GM12865 (cell line): ENCODE results near the gene SLF1.
A peak's percentile ranks its signal among the peaks of the same experiment; 100 is the strongest.

ENCODE experiments used
- DNase-seq: peaks from one replicate; pipeline ENCODE4 v3.0.0; 2010; ENCODE audit warnings: low read depth
- H3K4me3 ChIP-seq: 2 replicates; pipeline ENCODE4 v1.5.1; 2011; ENCODE audit warnings: mild to moderate bottlenecking, low read depth, low read length, control low read depth
- CTCF ChIP-seq: IDR thresholded peaks from 2 replicates; pipeline ENCODE4 v1.5.1; 2011; ENCODE audit warnings: low read length, control low read depth, low read depth, inconsistent platforms; ENCODE audit not compliant: insufficient read depth; ENCODE audit errors: missing control alignments

The SLF1 gene

DNA sequence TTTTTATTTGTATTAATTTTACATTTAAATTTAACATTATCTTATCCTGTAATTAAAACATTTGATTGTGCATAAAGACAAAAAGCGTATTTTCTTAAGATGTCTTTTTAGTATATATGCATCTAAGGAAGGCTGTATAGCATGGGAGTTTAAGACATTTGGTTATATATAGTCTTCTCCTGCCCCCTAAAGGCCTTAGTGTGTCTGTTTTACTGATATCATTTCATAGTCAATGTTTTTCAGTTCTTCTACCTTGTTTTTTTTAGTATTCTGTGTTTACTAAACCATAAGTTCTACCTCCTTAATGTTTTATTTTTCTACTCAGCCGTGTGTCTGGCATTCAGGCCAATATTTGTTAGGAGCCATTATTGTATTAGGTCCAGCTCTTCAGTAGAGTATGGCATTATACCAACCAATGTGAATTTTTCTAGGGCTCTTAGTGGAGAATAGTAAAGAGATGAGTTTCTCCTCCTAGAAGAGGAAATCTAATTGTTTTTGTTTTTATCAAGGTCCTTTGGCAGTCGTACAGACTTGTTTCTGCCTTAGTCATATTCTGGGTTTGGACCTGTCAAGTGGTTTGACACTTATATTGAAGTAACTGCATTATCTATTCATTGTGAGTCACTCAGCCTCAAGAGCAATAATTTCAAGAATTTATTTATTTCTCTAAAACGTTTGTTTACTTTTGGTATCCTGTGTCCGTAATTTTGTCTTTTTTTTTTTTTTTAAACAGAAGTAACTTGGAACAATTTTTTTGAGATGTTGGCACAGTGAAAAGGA, 74.8 kb downstream of the SLF1 start:
- peak; percentile 19 for TF ChIP-seq CTCF
- peak; percentile 36 for DNase-seq
- H3K4me3 ChIP-seq: no peak overlapping the region

DNA sequence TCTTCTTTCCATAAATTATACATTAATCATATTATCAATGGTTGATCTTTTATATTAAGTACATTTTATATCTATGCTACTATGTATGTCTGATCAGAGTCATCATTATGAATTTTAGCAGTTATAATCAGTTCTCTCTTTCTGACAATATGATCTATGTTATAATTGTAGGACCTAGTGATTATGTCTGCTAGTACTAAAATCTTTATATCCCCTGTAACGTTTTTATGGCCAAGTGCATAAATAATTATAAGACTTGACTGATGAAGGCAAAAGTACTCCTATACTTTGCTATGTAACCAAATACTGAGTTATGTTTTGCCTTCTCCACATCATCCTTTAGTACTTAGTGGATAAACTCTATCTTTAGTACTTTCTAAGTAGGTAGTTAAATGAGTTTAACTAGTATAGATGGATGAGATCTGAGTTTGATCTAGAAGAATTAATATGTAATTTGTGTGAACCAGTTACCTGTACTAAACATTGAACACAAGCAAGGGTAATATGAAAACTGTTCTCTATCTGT, 75.4 kb downstream of the SLF1 start:
- no peak overlapping the region for H3K4me3 ChIP-seq
- no peak for DNase-seq
- TF ChIP-seq CTCF: no peak

- no peak for DNase-seq
- H3K4me3 ChIP-seq: no peak overlapping the region
- no peak for TF ChIP-seq CTCF
These were observed 76.2 kb downstream of the SLF1 start for GRCh38 chr5:94694671-94695070.

DNA sequence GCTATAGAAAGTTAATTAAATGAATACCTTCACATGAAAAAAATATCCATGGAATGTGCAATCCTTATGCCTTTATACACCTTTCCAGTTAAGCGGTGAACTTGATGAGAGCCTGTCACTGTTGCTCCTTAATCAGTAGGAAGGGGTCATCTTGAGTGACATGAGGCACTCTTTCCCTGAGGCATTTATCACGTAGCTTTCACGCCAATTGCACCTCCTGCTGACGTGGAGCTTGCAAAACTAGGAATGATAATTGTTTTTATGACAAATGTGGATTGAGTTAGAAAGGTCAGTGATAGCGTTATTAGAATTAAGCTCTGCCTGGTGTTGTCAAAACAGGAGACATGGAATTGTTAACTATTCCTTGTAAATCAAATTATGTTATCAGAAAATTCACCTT, 79.7 kb downstream of the SLF1 start:
- H3K4me3 ChIP-seq: no peak overlapping the region
- TF ChIP-seq CTCF: no peak
- no peak for DNase-seq

- no peak overlapping the region for H3K4me3 ChIP-seq
- TF ChIP-seq CTCF: no peak
- DNase-seq: no peak
These were observed 81.1 kb downstream of the SLF1 start for GRCh38 chr5:94699562-94699961.

DNA sequence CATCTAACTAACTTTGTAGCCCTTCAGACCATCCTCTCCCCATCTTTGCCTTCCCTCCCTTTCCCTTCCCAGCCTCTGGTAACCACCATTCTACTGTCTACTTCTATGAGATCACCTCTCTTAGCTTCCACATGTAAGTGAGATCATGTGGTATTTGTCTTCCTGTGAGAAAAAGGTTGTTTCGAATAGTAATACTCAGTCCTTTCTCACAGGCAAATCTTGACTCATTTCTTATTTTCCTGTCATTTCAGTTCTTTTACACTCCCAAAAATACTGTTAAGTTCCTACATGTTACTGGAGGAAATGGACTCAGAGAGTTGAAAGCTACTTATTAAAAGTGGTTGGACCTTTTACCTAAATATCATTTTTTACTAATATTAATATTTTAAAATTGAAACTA, 82.1 kb downstream of the SLF1 start:
- peak; percentile 52 for DNase-seq
- TF ChIP-seq CTCF: no peak
- no peak overlapping the region for H3K4me3 ChIP-seq

DNA sequence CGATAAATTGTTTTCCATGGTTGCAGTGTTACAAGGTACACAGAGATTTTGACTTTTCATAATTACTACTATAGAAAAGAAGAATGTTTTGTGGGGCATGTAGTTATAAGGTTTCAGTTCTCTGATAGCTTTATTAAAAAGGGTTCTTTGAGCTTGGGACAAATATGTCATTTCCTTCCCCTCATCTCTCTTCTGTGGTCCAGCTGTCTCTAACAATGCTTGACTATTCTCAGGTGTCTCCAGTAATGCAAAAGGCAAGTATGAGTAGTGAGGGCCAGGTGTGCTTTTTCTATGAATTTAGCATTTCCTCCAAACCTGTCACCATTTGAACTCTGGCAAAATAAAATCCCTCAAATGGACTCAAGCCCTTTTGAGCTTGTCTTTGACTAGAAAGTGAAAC, 84.3 kb downstream of the SLF1 start:
- H3K4me3 ChIP-seq: no peak overlapping the region
- DNase-seq: peak; percentile 67
- no peak for TF ChIP-seq CTCF
